Endothelial cell of umbilical vein (primary cell): Measurements from ENCODE around the gene CHD6. TPM values are rescaled to one million over a fixed set of nuclear protein-coding genes. Genes with fewer than 3 reads are reported as not detected.

Experiments used
- BruUV-seq: library from RNA; stranded (reverse); fragments of 400-500 nt; replicated peaks from 2 replicates; lab custom pipeline; 2021; lab: Mats Ljungman, UMichigan
- CTCF ChIA-PET: fragments of 300-600, 350-600 bp; sonication (Branson Sonifier 250); formaldehyde crosslinking; loops from one replicate; lab custom pipeline; 2021; ENCODE audit warnings: antibody characterized with exemption, inconsistent platforms; lab: Charles Lee
- POLR2A ChIA-PET: fragments of 300-600, 350-600 bp; sonication (Branson Sonifier 250); formaldehyde crosslinking; loops from one replicate; lab custom pipeline; 2021; ENCODE audit warnings: antibody characterized with exemption, inconsistent platforms; lab: Charles Lee
- DNase-seq: peaks from one replicate; pipeline ENCODE4 v3.0.0-alpha.2; 2011; ENCODE audit warnings: low read depth, low spot score
- FAIRE-seq: peaks from 2 replicates; lab custom pipeline; 2011; peaks lifted over from hg19 to GRCh38; lab: Jason Lieb, UNC
- H2AFZ ChIP-seq: 2 replicates; pipeline ENCODE4 v1.6.0; 2012; ENCODE audit warnings: low read depth, low read length, control low read depth, inconsistent platforms
- H3K27ac ChIP-seq: 2 replicates; pipeline ENCODE4 v1.5.1; 2011; ENCODE audit warnings: low read depth, mild to moderate bottlenecking, control low read depth, low read length, moderate library complexity; ENCODE audit not compliant: insufficient read depth
- H3K27me3 ChIP-seq, 2 experiments: 2 replicates each; pipeline versions ENCODE4 v1.6.0 to v1.6.1; 2011; ENCODE audit warnings: low read length in 2 of 2, mixed read lengths in 1 of 2; ENCODE audit not compliant: control insufficient read depth in 2 of 2, insufficient read depth in 2 of 2
- H3K36me3 ChIP-seq, 2 experiments: 2 replicates in 1 of 2; 3 replicates in 1 of 2; pipeline ENCODE4 v1.5.1; 2011; ENCODE audit warnings: low read length in 2 of 2, mild to moderate bottlenecking in 1 of 2, moderate library complexity in 1 of 2; ENCODE audit not compliant: control insufficient read depth in 2 of 2, insufficient read depth in 2 of 2; ENCODE audit errors: extremely low read depth in 1 of 2
- H3K4me1 ChIP-seq: 3 replicates; pipeline ENCODE4 v1.5.1; 2011; ENCODE audit warnings: mild to moderate bottlenecking, low read length; ENCODE audit not compliant: control insufficient read depth, insufficient read depth; ENCODE audit errors: extremely low read depth
- H3K4me2 ChIP-seq: 2 replicates; pipeline ENCODE4 v1.6.1; 2011; ENCODE audit warnings: low read length, control low read depth, mixed read lengths; ENCODE audit not compliant: insufficient read depth
- H3K4me3 ChIP-seq, 3 experiments: fragments of 200-600 bp in 1 of 3; sonication (generic), shearing (Covaris generic) in 1 of 3; replicated peaks in 1 of 3; 2 replicates each; pipeline ENCODE4 v1.5.1; 2011 to 2016; ENCODE audit warnings: control low read depth in 3 of 3, low read length in 3 of 3, mild to moderate bottlenecking in 2 of 3, inconsistent platforms in 1 of 3, low read depth in 1 of 3, moderate library complexity in 1 of 3; ENCODE audit not compliant: insufficient read depth in 1 of 3
- H3K79me2 ChIP-seq: 2 replicates; pipeline ENCODE4 v1.6.0; 2012; ENCODE audit warnings: low read length, inconsistent platforms; ENCODE audit not compliant: control insufficient read depth, insufficient read depth
- H3K9ac ChIP-seq: replicated peaks from 2 replicates; pipeline ENCODE3; 2011; ENCODE audit warnings: low read length, control low read depth; ENCODE audit not compliant: insufficient read depth; ENCODE audit errors: extremely low read depth
- H3K9me1 ChIP-seq: replicated peaks from 3 replicates; pipeline ENCODE4 v1.6.0; 2011; ENCODE audit warnings: mild to moderate bottlenecking, low read length; ENCODE audit not compliant: control insufficient read depth, insufficient read depth; ENCODE audit errors: extremely low read depth
- H3K9me3 ChIP-seq: replicated peaks from 2 replicates; pipeline ENCODE4 v1.5.1; 2012; ENCODE audit warnings: low read length, inconsistent platforms; ENCODE audit not compliant: control insufficient read depth, insufficient read depth
- H4K20me1 ChIP-seq: replicated peaks from 2 replicates; pipeline ENCODE3; 2011; ENCODE audit warnings: mild to moderate bottlenecking, low read length; ENCODE audit not compliant: control insufficient read depth, insufficient read depth; ENCODE audit errors: extremely low read depth
- EZH2 ChIP-seq: IDR thresholded peaks from 2 replicates; pipeline ENCODE4 v1.6.1; 2012; ENCODE audit warnings: borderline replicate concordance, low read depth, mild to moderate bottlenecking, moderate library complexity, low read length, inconsistent platforms; ENCODE audit not compliant: severe bottlenecking
- FOS ChIP-seq: IDR thresholded peaks from 2 replicates; pipeline ENCODE4 v1.6.1; 2011; ENCODE audit warnings: mild to moderate bottlenecking, low read length, moderate library complexity, borderline replicate concordance; ENCODE audit not compliant: insufficient read depth
- GATA2 ChIP-seq: IDR thresholded peaks from 2 replicates; pipeline ENCODE4 v1.7.0; 2011; ENCODE audit warnings: low read depth, mild to moderate bottlenecking, moderate library complexity, mixed read lengths, low read length; ENCODE audit not compliant: insufficient read length, insufficient read depth
- JUN ChIP-seq: IDR thresholded peaks from 2 replicates; pipeline ENCODE4 v1.6.1; 2011; ENCODE audit warnings: borderline replicate concordance, low read depth; ENCODE audit not compliant: insufficient read length, insufficient read depth
- MYC ChIP-seq: IDR thresholded peaks from one replicate; pipeline ENCODE4 v1.6.1; 2011; ENCODE audit warnings: mild to moderate bottlenecking, low read depth, low read length
- POLR2A ChIP-seq: IDR thresholded peaks from 2 replicates; pipeline ENCODE4 v1.6.1; 2012; ENCODE audit warnings: low read depth, mild to moderate bottlenecking, control low read depth, low read length
- POLR2AphosphoS5 ChIP-seq: IDR thresholded peaks from 2 replicates; pipeline ENCODE4 v1.6.1; 2012; ENCODE audit warnings: low read depth, mild to moderate bottlenecking, control low read depth, low read length, moderate library complexity; ENCODE audit not compliant: insufficient read depth
- dilution Hi-C: fragments of 300-500 bp; cut with MboI; formaldehyde crosslinking; loops from one replicate; pipeline ENCODE4 v1.15.0; 2019; ENCODE audit warnings: low sequenced_read_pairs; ENCODE audit not compliant: extremely low pct_ligation_motif_present
- intact Hi-C: fragments of 100-400 bp; cut with micrococcal nuclease; formaldehyde crosslinking; loops from one replicate; pipeline ENCODE4 v1.10.0; 2022
- polyA plus RNA-seq, 4 experiments: library from polyadenylated mRNA; depleted of rRNA in 3 of 4; stranded (reverse) in 3 of 4; unstranded in 1 of 4; fragments of >200 nt; gene quantifications; 2 replicates each; pipeline versions ENCODE4 v1.2.1 to v1.2.3, GENCODE V29; 2011 to 2012; ENCODE audit warnings: missing spikeins in 1 of 4
- total RNA-seq: library from RNA; stranded (reverse); gene quantifications from 2 replicates; pipeline ENCODE4 v1.2.3, GENCODE V29; 2021
- TF ChIP-seq, protein P1 (sequence below): IDR thresholded peaks from 2 replicates; pipeline ENCODE4 v1.6.1; 2011; ENCODE audit not compliant: insufficient read depth, insufficient read length
- TF ChIP-seq, protein P2 (sequence below), 2 donors: IDR thresholded peaks; 1 replicate in 1 of 2; 2 replicates in 1 of 2; pipeline ENCODE4 v1.5.1; 2011; ENCODE audit warnings: low read length in 2 of 2, mild to moderate bottlenecking in 2 of 2, moderate library complexity in 2 of 2, control low read depth in 1 of 2, inconsistent platforms in 1 of 2, low read depth in 1 of 2; ENCODE audit not compliant: insufficient read depth in 1 of 2; ENCODE audit errors: extremely low read depth in 1 of 2

Gene CHD6
- total and polyA plus RNA-seq, 2 donors (not counting 3 experiments of a cell fraction or from before 2014, with no cell fraction given) = 7.2 to 33.7 TPM

DNA sequence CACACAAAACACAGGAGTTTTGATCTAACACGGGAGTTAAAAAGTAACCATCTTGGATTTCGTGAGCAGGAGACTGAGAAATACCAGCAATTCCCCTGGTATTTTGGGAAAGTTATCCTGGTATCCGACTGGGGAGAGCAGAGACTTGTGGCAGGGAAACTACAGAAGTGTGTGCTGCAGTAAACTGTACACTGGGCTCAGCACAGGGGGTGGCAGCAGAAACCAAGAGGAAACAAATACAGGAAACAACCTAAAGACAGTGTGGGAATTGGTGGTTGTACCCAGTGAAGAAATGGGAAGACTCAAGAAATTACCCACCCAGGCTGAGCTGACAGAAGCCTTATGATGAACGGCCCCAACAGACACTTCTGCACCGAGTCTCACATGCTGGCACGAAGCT lies 109.8 kb downstream of the CHD6 start:
- H3K9ac ChIP-seq = no peak overlapping the region
- H3K27me3 ChIP-seq = no peaks in the 10 kb centered on the region
- H3K36me3 ChIP-seq = peaks cover 0 to 1% of the 10 kb centered on the region in 2 experiments
- no peak for TF ChIP-seq JUN
- TF ChIP-seq, protein P1, sequence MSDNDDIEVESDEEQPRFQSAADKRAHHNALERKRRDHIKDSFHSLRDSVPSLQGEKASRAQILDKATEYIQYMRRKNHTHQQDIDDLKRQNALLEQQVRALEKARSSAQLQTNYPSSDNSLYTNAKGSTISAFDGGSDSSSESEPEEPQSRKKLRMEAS = no peak
- TF ChIP-seq FOS = no peak
- TF ChIP-seq, protein P2, sequence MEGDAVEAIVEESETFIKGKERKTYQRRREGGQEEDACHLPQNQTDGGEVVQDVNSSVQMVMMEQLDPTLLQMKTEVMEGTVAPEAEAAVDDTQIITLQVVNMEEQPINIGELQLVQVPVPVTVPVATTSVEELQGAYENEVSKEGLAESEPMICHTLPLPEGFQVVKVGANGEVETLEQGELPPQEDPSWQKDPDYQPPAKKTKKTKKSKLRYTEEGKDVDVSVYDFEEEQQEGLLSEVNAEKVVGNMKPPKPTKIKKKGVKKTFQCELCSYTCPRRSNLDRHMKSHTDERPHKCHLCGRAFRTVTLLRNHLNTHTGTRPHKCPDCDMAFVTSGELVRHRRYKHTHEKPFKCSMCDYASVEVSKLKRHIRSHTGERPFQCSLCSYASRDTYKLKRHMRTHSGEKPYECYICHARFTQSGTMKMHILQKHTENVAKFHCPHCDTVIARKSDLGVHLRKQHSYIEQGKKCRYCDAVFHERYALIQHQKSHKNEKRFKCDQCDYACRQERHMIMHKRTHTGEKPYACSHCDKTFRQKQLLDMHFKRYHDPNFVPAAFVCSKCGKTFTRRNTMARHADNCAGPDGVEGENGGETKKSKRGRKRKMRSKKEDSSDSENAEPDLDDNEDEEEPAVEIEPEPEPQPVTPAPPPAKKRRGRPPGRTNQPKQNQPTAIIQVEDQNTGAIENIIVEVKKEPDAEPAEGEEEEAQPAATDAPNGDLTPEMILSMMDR (IDR thresholded peaks at IDR 0.05; ENCODE audit: extremely low read depth in 1 of 2, insufficient read depth in 1 of 2, low read depth in 1 of 2, low read length in 2 of 2) = no peak
- no peak for TF ChIP-seq POLR2AphosphoS5
- no peak for TF ChIP-seq GATA2
- TF ChIP-seq EZH2 = no peak
- no peak for TF ChIP-seq MYC
- TF ChIP-seq POLR2A = no peak
- H3K9me3 ChIP-seq = no peaks in the 10 kb centered on the region
- FAIRE-seq (no peak), DNase-seq (peak; percentile 40)
- no peak overlapping the region for H3K4me3 ChIP-seq
- no peaks in the 10 kb centered on the region for H3K79me2 ChIP-seq
- ChIA-PET CTCF (no interaction called here), POLR2A (no interaction called here)
- H2AFZ ChIP-seq = no peak overlapping the region
- H3K4me2 ChIP-seq = no peak overlapping the region
- dilution Hi-C loops = no loop called here
- H3K9me1 ChIP-seq = no peaks in the 10 kb centered on the region
- BruUV-seq = no TSS peak
- intact Hi-C loops = no loop called here
- no peaks in the 10 kb centered on the region for H3K4me1 ChIP-seq
- no peaks in the 10 kb centered on the region for H4K20me1 ChIP-seq
- H3K27ac ChIP-seq = no peak overlapping the region
